Amygdala (tissue), 56 donors: Measurements from ENCODE around the gene SRRM3.
"Not testable (repeated sequence)": the region's sequence is repeated elsewhere in the genome, so short reads cannot be mapped to it uniquely, and the experiment has no call there.

Experiments
- DNase-seq, 56 donors: peaks; one replicate each; lab custom pipeline; 2025; lab: John Stamatoyannopoulos, UW

SRRM3 gene

DNA sequence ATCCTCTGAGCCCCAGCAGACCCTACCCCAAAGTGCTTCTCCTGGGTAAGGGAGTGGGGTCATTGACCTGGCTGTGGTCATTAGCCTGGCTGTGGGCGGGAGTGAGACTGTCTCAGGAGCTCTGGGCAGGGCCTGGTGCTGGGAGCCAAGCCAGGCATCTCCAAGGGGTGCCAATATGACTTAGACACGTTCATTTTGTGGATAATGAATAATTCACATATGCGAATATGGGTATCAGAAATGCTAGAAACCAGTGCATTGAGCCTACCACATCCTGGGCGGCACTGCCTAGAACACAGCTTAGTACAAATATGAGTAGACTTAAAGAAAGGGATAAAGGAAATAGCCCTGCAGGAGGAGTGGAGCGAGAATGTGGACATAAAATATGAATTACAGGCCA is 14.4 kb upstream of the SRRM3 start:
- no peak for DNase-seq

DNA sequence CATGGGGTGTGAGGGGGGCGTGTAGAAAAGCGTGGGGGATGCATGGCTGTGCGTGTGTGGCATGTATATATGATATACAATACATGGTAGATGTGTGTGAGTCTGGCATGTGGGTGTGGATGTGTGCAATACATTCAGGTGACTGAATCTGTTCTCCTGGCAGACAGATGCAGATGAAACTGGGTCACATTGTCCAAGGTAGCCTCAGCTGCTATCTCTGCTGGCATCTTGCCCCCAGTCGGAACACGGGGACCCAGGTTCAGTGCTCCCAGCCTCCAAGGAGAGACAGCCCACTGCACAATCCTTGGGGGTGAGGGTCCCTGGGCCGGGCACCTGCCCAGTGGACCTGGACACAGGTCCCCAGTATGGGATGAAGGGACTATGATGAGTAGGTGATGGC is 12.4 kb upstream of the SRRM3 start:
- no peak for DNase-seq

- DNase-seq, result peak in 1 of 56 donors; percentile 2
These were observed 9.9 kb upstream of the SRRM3 start for GRCh38 chr7:76191783-76192240.

DNA sequence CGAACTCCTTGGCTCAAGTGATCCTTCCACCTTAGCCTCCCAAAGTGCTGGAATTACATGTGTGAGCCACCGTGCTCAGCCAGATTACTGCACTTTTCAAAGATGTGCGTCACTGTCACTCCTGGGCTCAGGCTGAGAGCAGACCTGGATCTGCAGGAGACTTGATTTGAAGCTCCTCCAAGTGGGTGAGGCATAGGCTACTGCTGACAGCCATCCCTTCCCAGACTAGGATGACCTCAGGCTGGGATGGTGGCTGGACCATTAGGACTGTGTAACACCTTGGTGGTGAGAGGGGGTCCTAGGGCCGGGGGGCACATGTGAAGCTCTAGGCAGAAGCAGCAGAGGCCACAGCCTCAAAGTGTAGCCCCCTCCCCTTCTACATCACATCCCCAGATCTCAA is 8.2 kb upstream of the SRRM3 start:
- DNase-seq, result no peak

GRCh38 chr7:76193883-76194282 is 7.8 kb upstream of the SRRM3 start:
- DNase-seq, result no peak

GRCh38 chr7:76196786-76197185 is 4.9 kb upstream of the SRRM3 start:
- no peak for DNase-seq

GRCh38 chr7:76198202-76198601 is 3.5 kb upstream of the SRRM3 start:
- no peak for DNase-seq

DNA sequence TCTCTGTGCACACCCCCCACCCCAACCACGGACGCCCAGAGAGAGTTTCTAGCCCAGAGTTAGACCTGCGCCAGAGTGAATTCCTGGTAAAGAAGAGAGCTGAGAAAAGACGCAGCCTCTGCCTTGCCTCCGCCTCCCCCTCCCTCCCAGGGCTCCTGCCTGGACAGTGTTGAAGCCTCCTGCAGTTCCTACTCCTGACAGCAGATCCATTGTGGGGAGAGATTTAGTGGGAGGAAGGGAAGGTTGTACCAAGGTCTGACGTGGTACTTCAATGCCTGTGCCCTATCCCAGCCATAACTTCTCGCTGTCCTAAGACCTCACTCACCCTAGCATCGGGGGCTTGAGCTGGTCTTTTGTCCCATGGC is 952 bp downstream of the SRRM3 start:
- DNase-seq, result peak in 4 of 56 donors; percentile 1 to 15 (median 10)

DNA sequence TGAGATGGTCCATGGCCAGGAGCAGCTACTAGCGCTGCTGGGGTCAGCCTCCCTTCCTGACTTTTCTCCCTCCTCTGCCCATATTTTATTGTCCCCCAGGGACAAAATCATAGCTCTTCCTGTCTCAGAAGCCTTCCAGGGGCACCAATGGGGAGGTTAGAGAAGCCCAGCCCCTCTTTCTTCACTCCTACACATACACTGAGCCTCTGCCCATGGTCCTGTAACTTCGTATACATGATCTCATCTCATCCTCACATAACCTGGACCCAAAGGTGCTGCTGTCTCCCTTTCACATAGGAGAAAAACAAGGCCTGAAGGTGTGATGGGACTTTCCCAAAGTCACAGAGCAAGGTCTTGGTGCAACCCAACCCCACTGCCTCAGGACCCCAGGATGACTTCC is 2.5 kb downstream of the SRRM3 start:
- no peak for DNase-seq

DNA sequence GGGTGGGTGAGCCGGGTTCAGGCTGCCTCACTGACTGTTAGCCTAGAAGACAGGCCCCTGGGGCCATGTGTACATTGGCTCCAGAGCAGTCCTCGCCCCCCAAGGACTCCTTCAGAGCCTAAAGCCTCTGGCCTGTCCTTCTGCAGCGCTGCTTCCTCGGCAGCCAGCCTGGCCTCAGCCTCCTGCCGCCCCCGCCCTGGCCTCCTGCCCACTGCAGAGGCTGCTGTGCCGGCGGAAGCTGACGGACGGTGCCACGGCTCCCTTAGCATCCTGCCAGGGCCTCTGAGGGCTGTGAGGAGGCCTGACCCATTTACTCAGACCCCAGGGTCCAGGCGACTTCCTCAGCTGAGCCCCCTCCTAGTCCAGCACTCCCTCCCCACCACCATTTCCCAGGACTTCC is 4.9 kb downstream of the SRRM3 start:
- DNase-seq, result peak in 4 of 56 donors; percentile 2 to 10 (median 10)

DNA sequence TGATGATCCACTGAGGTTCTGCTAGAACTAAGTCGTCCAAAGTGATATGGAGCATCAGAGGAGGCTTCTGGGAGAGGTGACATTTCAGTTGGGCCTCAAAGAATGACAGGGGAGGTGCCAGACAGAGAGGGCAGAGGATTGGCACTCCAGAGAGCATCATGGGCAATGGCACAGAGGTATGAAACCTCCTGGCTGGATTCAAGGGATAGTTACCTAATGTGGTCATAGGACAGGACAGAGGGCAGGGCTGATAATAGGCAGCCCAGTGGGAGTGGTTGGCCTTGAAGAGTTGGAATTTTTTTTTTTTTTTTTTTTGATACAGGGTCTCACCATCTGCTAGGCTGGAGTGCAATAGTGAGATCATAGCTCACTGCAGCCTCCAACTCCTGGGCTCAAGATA is 7.6 kb downstream of the SRRM3 start:
- DNase-seq, result no peak

DNA sequence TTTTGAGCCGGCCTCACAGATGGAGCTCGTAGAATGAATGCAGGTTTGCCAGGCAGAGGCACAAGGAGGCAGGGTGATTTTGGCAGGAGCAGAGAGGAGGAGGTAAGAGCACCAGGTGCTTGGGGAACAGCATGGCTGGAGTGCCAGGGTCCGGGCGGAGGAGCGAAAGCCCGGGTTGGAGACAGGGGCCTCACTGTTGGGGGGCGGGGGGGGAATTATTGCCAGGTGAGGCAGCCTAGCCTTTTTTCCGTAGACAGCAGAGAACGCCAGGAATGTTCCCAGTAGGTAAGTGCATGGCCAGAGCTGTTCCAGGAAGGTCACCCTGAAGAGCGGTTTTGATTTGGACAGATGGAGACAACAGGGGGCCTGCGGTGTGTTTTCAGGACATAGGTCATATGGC is 9.5 kb downstream of the SRRM3 start:
- no peak for DNase-seq

- DNase-seq, result not testable (repeated sequence)
These were observed 13.7 kb downstream of the SRRM3 start for GRCh38 chr7:76215349-76215748.

- peak in 2 of 56 donors; percentile 2 to 3 for DNase-seq
These were observed 14.8 kb downstream of the SRRM3 start for GRCh38 chr7:76216381-76217082.

GRCh38 chr7:76217942-76218566 is 16.4 kb downstream of the SRRM3 start:
- peak in 2 of 56 donors; percentile 10 to 23 for DNase-seq

GRCh38 chr7:76220185-76221057 is 18.7 kb downstream of the SRRM3 start:
- DNase-seq, result peak in 38 of 56 donors; percentile 7 to 64 (median 36)

DNA sequence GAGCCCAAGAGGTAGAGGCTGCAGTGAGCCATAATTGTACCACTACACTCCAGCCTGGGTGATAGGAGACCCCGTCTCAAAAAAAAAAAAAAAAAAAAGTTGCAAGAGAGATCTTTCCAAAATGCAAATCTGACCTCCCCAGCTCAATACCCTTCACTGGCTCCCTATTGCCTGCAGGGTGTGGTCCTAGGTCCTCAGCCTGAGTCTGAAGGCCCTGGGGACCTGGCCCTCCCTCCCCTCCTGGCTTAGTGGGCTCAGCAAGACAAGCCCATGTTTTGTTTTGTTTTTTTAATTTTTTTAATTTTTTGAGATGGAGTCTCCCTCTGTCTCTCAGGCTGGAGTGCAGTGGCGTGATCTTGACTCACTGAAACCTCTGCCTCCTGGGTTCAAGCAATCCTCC is 20.6 kb downstream of the SRRM3 start:
- DNase-seq, result no peak

GRCh38 chr7:76222839-76223238 is 21.1 kb downstream of the SRRM3 start:
- DNase-seq, result no peak

GRCh38 chr7:76223286-76223972 is 21.7 kb downstream of the SRRM3 start:
- no peak for DNase-seq

DNA sequence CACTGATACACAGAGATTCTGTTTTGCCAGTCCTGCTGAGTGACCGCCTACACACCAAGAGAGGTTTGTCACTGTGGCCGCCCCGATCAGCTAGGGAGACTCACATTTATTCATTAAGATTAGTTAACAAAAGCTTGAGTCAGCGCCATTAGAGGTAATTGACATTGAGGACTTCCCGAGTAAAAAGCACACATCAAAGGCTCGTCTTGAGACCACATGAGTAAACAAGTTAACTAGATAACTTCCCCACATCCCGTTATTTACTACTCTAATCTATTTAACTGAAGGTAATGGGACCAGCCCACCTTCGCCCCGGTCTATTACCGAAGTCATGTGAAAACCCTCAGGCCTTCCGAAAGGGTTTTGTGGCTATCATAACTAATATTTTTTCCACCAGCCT is 23.0 kb downstream of the SRRM3 start:
- no peak for DNase-seq

DNA sequence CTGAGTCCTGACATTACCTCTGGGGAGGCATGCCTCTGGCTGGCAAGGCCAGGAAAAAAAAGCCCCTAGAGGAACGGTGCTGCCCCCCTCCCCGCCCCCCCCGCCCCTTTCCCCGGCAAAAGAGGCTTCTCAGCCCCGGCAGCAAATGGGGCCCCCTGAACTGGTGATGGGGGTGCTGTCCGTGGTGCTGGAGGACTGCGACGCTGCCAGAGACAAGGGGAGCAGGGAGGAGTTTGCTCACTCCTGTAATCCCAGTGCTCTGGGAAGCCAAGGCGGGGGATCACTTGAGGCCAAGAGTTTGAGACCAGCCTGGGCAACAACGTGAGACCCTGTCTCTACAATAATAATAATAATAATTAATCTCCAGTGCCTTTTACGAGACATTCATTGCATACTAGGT is 23.7 kb downstream of the SRRM3 start:
- no peak for DNase-seq
